SU-DHL-6 (cell line): ENCODE measurements around the gene CD52.
A peak's percentile ranks its signal among the peaks of the same experiment; 100 is the strongest.

ENCODE experiments used
- H2AFZ ChIP-seq: fragments of 200-600 bp; sonication (generic); 2 replicates; pipeline ENCODE4 v1.6.1; 2014; ENCODE audit warnings: low read depth, mild to moderate bottlenecking, moderate library complexity, mixed read lengths, antibody characterized with exemption, low read length; ENCODE audit not compliant: severe bottlenecking
- H3F3A ChIP-seq: fragments of 200-600 bp; shearing (Covaris generic); 2 replicates; pipeline ENCODE4 v1.6.0; 2016; ENCODE audit warnings: antibody characterized with exemption, mild to moderate bottlenecking; ENCODE audit not compliant: insufficient read depth
- H3K27ac ChIP-seq: fragments of 200-600 bp; sonication (generic); 2 replicates; pipeline ENCODE4 v1.5.1; 2016; ENCODE audit warnings: low read depth, mild to moderate bottlenecking, low read length, moderate library complexity, mixed read lengths
- H3K27me3 ChIP-seq: fragments of 200-600 bp; sonication (generic), shearing (Covaris generic); 2 replicates; pipeline ENCODE4 v1.6.0; 2014; ENCODE audit warnings: mild to moderate bottlenecking, low read length
- H3K36me3 ChIP-seq: fragments of 200-600 bp; sonication (generic); 2 replicates; pipeline ENCODE4 v1.6.1; 2014; ENCODE audit warnings: mild to moderate bottlenecking, low read length, mixed read lengths
- H3K4me2 ChIP-seq: fragments of 300-600, 200-600 bp; shearing (Covaris generic), sonication (generic); 2 replicates; pipeline ENCODE4 v1.6.0; 2014; ENCODE audit warnings: low read length, low read depth, mild to moderate bottlenecking; ENCODE audit not compliant: poor library complexity, severe bottlenecking
- H3K4me3 ChIP-seq: fragments of 200-600 bp; sonication (generic); 2 replicates; pipeline ENCODE4 v1.5.1; 2014; ENCODE audit warnings: antibody characterized with exemption, low read length, mild to moderate bottlenecking, mixed read lengths; ENCODE audit not compliant: insufficient read depth, poor library complexity, severe bottlenecking
- H3K79me2 ChIP-seq: fragments of 200-600 bp; sonication (generic); 2 replicates; pipeline ENCODE4 v1.6.1; 2014; ENCODE audit warnings: mild to moderate bottlenecking, low read length, moderate library complexity; ENCODE audit not compliant: insufficient read depth
- H3K9ac ChIP-seq: fragments of 200-600 bp; sonication (generic); 2 replicates; pipeline ENCODE4 v1.7.0; 2014; ENCODE audit warnings: mild to moderate bottlenecking, low read length
- H3K9me2 ChIP-seq: fragments of 200-600 bp; sonication (generic); replicated peaks from 2 replicates; pipeline ENCODE4 v1.6.1; 2014; ENCODE audit warnings: low read length; ENCODE audit not compliant: insufficient read depth
- H3K9me3 ChIP-seq: fragments of 200-600 bp; sonication (generic); 2 replicates; pipeline ENCODE4 v1.6.1; 2014; ENCODE audit warnings: low read length, mixed read lengths; ENCODE audit not compliant: insufficient read depth
- H4K20me1 ChIP-seq: fragments of 200-600 bp; sonication (generic); 2 replicates; pipeline ENCODE4 v1.6.1; 2014; ENCODE audit warnings: low read depth, mild to moderate bottlenecking, antibody characterized with exemption, low read length, moderate library complexity, mixed read lengths
- EZH2phosphoT487 ChIP-seq: fragments of 200-600 bp; sonication (generic), shearing (Covaris generic); conservative IDR thresholded peaks from 2 replicates; pipeline ENCODE4 v1.6.1; 2018; ENCODE audit warnings: mild to moderate bottlenecking, antibody characterized with exemption, low read length, moderate library complexity, mixed read lengths
- TF ChIP-seq, protein P1 (sequence below): fragments of 200-600 bp; sonication (generic); IDR thresholded peaks from one replicate; pipeline ENCODE4 v1.5.1; 2017; ENCODE audit warnings: antibody characterized with exemption, mild to moderate bottlenecking, low read length, moderate library complexity; ENCODE audit not compliant: insufficient read depth, poor library complexity, severe bottlenecking

The CD52 gene

DNA sequence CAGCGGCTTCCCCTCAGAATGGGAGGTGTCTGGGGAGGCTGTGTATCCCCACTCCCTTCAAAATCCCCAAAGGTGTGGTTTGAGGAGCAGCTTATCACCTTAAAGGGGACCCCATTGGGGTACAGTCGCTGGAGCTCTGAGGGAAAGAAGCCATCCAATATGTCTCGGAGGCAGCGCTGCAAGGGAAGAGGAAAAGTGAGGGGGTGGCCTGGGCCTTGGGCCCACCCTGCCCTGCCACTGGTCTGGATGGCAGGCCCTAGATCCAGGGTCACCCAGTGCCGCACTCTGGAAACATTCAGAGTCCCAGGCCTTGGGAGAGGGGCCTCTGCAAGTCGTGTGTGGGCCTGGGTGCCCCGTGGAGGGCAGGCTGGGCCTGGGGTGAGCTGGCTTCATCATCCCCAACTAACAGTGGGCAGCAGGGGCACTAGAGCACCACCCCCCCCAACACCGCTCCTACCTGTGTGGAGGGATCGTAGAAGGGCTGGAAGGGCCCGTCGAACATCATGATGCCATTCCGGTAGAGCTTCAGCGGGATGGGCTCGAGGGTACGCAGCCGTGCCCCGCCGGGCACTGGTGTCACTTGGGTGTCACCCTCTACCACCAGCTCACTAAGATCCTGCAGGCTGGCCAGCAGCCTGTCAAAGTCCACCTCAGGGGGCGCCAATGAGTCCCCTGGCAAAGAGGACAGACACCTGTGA is 32.2 kb upstream of the CD52 start:
- Histone ChIP-seq H4K20me1 (no peaks in the 10 kb centered on the region; the same call in 1 of the 2 replicates), H3K36me3 (no peaks in the 10 kb centered on the region), H3K9me3 (no peaks in the 10 kb centered on the region), H3K9me2 (no peaks in the 10 kb centered on the region), H3K4me3 (no peak overlapping the region), H3K79me2 (peaks cover under 1% of the 10 kb centered on the region; the same call in 1 of the 2 replicates), H3K27me3 (no peaks in the 10 kb centered on the region), H3K4me2 (no peak overlapping the region), H3K27ac (peak overlapping the region; percentile 97; the same call in 1 of the 2 replicates), H3K9ac (no peak overlapping the region), H2AFZ (no peak overlapping the region), H3F3A (peaks cover 55% of the 10 kb centered on the region)
- TF ChIP-seq, protein P1, sequence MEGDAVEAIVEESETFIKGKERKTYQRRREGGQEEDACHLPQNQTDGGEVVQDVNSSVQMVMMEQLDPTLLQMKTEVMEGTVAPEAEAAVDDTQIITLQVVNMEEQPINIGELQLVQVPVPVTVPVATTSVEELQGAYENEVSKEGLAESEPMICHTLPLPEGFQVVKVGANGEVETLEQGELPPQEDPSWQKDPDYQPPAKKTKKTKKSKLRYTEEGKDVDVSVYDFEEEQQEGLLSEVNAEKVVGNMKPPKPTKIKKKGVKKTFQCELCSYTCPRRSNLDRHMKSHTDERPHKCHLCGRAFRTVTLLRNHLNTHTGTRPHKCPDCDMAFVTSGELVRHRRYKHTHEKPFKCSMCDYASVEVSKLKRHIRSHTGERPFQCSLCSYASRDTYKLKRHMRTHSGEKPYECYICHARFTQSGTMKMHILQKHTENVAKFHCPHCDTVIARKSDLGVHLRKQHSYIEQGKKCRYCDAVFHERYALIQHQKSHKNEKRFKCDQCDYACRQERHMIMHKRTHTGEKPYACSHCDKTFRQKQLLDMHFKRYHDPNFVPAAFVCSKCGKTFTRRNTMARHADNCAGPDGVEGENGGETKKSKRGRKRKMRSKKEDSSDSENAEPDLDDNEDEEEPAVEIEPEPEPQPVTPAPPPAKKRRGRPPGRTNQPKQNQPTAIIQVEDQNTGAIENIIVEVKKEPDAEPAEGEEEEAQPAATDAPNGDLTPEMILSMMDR: peak; percentile 52
- no peak for TF ChIP-seq EZH2phosphoT487

DNA sequence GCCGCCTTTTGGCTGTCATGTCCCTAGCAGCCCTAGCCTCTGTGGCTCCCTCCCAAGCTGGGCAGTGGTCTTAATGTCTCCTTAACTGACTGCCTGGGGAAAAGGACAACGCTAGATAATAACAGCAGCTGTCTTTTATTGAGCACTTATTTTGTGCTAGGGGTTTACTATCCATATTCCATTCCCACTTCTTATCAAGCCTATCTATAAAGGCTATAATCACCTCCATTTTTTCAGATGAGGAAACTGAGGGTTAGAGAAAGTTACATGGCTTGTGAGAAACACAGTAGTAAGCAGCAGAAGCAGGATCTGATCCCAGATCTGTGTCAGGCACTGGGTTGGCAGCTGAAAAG is 31.7 kb upstream of the CD52 start:
- Histone ChIP-seq H3K4me2 (no peak overlapping the region), H3K27me3 (no peaks in the 10 kb centered on the region), H3K9me3 (no peaks in the 10 kb centered on the region), H3K79me2 (no peaks in the 10 kb centered on the region), H3K27ac (peak overlapping the region; percentile 97), H3K36me3 (no peaks in the 10 kb centered on the region), H3F3A (peaks cover 53% of the 10 kb centered on the region), H3K9ac (no peak overlapping the region), H3K9me2 (no peaks in the 10 kb centered on the region), H3K4me3 (no peak overlapping the region), H2AFZ (no peak overlapping the region), H4K20me1 (no peaks in the 10 kb centered on the region)
- TF ChIP-seq EZH2phosphoT487: no peak
- TF ChIP-seq, protein P1: no peak

DNA sequence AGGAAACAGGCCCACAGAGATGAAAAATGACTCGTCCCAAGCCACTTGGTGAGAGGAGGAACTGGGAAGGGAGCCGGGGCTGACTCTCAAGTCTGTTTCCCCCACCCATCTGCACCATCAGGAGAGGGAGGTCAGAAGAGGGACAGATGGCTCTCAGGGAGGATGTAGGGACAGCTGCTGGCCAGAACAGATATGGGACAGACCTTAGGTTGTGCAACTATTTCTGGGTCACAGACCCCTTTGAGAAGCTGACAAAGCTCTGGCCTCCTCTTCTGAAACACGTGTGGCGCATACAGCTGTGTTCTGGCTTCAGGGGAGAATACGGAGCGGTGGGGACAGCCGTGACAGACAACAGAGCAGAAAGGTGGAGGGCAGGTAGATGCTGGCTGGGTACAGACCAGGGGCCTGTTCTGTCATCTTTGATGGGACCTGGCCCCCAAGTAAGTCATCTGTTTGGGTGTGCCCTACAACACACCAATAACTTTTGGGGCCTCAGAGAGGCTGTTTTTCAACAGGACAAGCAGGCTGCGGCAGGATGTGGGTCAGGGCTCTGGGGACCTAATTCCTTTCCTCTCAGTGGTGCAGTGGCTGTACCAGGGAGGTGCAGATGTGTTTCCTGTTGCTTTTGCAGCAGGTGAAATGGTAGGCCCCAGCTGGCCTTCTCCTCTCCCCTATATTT is 30.6 kb upstream of the CD52 start:
- Histone ChIP-seq H3K9ac (peak overlapping the region; percentile 65), H4K20me1 (no peaks in the 10 kb centered on the region), H3K36me3 (no peaks in the 10 kb centered on the region), H2AFZ (no peak overlapping the region), H3K27ac (peak overlapping the region; percentile 97), H3F3A (peaks cover 47% of the 10 kb centered on the region), H3K79me2 (no peaks in the 10 kb centered on the region), H3K9me3 (no peaks in the 10 kb centered on the region), H3K4me2 (peak overlapping the region; percentile 60), H3K27me3 (no peaks in the 10 kb centered on the region), H3K9me2 (no peaks in the 10 kb centered on the region), H3K4me3 (no peak overlapping the region)
- TF ChIP-seq EZH2phosphoT487: no peak
- TF ChIP-seq, protein P1: no peak
